Activated CD4-positive, CD25-positive, alpha-beta regulatory T cell treated with anti-CD3 and anti-CD28 coated beads, Interleukin-2, amount 50 U/mL, for 72 hours (primary cell): ENCODE results near the gene SEMG1.

Experiments used
- DNase-seq: peaks from one replicate; pipeline ENCODE4 v3.0.0; 2021

Gene SEMG1

DNA sequence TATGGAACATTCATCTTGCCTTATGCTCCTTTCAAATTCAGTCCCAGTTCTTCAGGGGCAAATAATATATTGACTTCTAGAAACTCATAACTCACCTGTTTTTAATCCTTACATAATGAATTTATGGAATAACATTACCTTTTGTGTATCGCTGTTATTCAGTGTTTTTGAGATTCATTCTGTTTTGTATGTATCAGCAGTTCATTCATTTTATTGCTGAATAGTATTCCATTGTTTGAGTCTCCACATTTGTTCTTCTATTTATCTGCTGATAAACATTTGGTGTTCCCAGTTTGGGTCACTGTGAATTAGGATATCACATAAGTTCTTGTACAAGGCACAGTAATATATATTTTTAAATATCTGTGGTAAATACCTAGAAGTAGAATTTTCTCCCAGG is 19.5 kb downstream of the SEMG1 start:
- no peak for DNase-seq

DNA sequence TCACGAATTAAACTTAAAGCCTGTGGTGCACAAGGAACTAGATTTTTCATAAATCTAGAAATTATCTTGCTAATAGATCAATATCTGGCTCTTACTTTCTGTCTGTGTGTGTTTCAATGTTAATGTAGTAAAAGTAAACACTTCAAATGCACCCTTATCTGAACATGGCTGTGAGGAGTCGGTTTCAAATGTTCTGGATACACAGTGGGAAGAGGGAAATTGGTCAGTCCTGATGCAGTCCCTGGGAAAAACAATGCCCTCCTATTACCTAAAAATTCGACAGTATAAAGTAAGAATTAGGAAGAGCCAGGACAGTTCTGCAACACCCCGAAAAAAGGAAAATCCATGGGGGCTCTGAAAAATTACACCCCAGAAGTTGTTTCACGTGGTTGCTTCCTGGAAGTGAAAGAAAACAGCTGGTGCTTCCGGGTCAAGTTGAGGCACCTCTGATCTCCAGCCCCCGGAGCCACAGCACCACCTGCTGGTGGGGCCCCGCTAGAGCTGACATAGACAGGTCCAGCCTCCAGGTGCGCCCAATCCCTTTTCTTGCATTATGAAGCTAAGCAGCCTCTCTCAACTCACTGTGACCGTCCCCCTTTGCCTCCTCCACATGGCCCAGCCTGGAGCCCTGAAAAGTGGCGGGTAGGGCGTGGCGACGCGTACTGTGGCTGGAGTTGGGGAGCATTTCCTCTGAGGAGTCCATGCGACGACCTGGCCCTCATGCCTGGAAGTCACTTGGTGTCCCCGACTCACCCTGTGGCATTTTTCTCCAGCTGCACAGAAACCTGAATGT is 22.6 kb downstream of the SEMG1 start:
- peak; percentile 49 for DNase-seq

DNA sequence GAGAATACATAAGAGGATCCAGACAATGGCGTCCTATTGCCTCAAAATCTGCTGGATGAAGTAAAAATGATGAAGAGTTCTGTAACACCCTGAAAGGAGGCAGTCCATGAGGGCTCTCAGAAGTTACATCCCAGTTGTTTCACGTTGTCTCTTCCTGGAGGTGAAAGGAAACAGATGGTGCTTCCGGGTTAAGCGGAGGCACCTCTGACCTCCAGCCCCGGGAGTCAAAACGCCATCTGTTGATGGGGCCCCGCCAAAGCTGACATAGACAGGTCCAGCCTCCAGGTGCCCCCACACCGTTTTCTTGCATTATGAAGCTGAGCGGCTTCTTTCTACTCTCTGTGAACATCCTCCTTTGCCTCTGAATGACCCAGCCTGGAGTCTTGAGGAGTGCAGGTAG is 23.8 kb downstream of the SEMG1 start:
- DNase-seq, result no peak

DNA sequence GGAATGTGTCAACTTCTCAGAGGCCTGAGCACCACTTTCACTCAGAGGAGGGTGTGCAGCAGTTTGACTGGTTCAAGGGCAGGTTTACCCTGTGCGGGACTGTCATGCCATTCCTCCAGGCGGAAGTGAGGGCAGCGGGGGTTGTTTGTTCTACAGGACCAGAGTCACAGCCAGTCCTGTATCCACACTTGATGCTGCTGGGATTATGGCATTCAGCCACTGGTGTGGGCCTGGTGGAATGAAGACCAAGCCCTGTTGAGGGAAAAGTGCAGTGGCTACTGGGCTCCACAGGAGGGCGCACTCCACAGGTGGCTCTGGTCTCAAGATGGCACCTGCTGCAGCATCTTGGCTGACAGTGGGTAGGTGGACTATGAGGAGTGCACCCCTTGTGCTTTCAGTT is 29.2 kb downstream of the SEMG1 start:
- DNase-seq, result no peak

GRCh38 chr20:45238139-45238538 is 31.3 kb downstream of the SEMG1 start:
- DNase-seq, result no peak

- no peak for DNase-seq
These were observed 39.3 kb downstream of the SEMG1 start for GRCh38 chr20:45246109-45246508.

GRCh38 chr20:45247865-45248264 is 41.0 kb downstream of the SEMG1 start:
- no peak for DNase-seq

GRCh38 chr20:45248609-45249008 is 41.8 kb downstream of the SEMG1 start:
- no peak for DNase-seq

DNA sequence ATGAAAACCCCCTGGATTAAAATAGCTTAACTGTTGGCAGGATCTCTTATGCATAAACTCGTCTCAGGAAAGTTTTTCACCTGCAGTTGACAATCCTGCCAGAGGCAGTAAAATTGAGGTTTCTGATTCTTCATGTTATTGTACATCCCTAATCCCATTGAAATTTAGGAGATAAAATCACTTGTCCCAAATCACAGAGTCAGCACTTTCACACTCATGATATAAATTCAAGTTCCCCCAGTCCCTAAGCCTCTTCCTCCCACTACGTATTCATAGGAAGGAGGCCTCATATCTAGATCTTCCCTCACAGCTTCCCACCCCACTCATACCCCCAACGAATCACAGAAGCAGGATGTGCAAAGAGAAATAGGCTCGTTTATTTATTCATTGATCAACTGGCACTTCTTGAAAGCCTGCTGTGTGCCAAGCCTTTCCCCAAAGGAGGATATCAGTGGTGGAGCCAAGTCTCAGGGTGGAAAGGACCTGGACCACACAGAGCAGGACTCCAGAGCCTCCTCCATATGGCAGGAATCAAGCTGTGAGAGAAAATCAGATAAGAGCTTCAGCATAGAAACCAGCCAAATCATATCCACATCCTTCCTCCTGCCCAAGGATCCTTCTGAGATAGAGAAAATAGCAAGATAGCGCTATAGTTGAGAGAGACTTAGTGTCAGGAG is 45.2 kb downstream of the SEMG1 start:
- DNase-seq, result no peak

DNA sequence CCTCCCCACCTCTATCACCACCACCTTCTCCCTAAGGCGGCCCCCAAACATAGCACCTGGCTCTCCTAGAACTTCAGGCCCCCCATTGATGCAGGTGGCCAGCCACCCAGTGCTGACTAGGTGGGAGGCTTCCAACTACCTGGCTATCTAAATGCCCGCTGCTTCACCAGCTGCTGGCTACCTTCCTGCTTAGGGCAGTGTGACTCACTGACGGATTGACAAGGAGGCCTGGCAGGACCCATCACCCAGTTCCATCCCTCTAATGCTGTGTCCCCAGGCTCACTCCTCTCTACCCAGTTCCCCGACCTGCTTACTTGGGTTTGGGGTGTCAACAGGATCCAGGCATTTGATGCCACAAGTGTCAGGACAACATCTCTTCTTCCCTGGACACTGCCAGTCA is 46.4 kb downstream of the SEMG1 start:
- no peak for DNase-seq

GRCh38 chr20:45254383-45255262 is 47.8 kb downstream of the SEMG1 start, which contains the start of gene SLPI:
TSS of gene SLPI (minus strand) at chr20:45254564. CDS start at chr20:45254543, 21 bp downstream.
- DNase-seq, result no peak

DNA sequence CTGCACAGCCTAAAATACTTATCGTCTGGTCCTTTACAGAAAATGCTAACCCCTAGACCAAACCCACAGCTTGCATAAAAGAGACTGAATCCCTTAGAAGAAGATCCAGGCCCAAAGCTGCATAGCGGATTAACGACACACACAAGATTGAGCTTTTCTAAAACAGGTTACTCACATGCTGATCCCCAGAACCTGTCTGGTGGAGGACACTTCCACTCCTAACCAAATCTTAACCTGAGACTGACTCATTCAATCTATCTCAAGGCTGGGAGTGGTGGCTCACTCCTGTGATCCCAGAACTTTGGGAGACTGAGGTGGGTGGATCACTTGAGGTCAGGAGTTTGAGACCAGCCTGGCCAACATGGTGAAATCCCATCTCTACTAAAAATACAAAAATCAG is 50.3 kb downstream of the SEMG1 start:
- DNase-seq, result no peak

DNA sequence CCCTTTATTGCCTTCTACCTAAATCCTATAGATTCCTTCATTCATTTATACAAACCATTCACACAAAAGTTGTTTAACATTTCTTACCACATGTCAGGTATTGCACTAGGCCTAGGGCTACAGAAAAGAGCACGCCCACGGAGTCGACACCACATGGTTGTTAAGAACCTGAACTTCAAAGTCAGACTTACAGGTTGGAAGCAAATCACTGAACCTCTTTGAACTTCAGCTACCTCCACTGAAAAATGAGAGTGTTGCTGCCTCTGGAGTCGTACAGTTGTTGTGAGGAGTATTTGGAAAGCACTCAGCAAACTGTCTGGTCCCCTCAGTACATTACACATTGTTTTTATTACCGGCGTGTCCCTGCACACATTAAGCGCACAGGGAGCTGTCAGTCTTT is 50.9 kb downstream of the SEMG1 start:
- no peak for DNase-seq

DNA sequence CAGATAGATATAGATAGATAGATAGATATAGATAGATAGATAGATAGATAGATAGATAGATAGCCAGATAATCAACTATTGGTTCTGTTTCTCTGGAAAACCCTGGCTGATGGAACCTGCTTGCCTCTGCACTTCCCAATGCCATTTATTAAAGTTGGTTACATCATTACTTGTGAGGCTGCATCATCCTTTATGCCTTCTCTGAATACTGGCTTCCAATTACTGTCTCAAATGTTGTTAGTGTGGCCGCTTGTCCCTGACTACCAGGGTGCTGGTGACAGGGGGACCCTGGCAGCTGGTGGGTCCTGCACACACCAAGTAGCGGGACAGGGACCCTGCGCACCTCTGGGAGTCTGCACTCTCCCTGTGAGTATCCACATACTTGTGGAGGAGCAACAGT is 51.4 kb downstream of the SEMG1 start:
- DNase-seq, result no peak

GRCh38 chr20:45258664-45259063 is 51.8 kb downstream of the SEMG1 start:
- no peak for DNase-seq
